ENCODE results near the gene BRINP1.

DNA sequence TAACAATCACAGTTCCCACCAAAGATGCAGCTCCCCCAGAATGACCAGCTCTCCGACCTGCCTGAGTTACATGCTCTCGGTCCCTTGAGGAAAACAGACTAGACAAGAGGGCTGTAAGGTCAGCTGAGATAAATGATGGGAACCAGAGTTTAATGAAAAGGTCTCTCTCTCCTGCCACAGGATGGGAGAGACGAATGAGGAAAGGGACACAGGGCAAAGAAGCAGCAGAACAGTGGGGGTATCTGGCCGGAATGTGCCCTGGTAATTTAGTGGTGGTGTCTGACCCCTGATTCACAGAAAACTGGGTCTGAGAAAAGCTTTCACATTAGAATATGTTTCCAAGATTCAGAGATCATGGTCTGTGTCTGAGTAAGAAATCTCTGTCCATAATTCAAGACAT is 118.5 kb downstream of the BRINP1 start:
- TF ChIP-seq EZH2 (IDR thresholded peaks at IDR 0.05; ENCODE audit: low read depth): no peak
- TF ChIP-seq, protein P1, sequence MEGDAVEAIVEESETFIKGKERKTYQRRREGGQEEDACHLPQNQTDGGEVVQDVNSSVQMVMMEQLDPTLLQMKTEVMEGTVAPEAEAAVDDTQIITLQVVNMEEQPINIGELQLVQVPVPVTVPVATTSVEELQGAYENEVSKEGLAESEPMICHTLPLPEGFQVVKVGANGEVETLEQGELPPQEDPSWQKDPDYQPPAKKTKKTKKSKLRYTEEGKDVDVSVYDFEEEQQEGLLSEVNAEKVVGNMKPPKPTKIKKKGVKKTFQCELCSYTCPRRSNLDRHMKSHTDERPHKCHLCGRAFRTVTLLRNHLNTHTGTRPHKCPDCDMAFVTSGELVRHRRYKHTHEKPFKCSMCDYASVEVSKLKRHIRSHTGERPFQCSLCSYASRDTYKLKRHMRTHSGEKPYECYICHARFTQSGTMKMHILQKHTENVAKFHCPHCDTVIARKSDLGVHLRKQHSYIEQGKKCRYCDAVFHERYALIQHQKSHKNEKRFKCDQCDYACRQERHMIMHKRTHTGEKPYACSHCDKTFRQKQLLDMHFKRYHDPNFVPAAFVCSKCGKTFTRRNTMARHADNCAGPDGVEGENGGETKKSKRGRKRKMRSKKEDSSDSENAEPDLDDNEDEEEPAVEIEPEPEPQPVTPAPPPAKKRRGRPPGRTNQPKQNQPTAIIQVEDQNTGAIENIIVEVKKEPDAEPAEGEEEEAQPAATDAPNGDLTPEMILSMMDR (conservative IDR thresholded peaks at IDR 0.05): no peak
